ENCODE data around the gene M1AP.

Gene M1AP

DNA sequence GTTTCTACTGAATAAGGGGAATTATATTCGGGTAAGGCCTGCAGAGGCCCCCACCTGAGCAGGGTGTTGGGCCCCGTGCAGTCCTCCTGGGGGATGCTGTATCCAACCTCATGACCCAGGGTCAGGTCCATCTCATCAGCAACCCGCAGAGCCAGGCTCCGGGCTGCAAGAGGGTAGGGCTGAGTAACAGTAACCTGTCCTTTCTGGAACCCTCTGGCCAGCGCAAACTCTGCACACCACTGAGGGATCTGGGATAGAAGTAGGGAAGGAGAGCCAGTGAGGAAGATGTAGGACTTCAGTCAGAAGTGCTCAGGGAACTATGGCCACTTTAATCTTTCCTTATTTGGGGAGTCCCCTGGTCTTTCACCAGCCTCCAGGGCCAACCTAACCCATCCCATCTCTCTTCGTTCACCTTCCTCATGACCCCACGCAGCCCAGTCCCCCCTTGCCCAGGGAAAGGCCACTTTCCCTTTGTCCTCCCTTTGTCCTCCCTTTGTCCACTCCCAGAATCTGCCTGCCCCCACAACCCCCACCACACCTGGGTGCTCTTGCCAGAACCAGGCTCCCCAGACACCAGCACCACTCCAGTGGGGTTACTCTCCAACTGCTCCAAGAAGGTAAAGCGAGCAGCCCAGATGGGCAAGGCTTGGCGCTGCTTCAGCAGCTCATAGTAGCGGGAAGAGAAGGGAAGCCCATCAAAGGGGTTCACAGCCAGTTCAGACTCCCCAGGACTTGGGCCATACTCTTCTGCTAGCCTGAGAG, 123.0 kb downstream of the M1AP start:
- no peak for DNase-seq (ENCODE audit: low read depth)

- no peak for DNase-seq (ENCODE audit: low read depth)
Measured at GRCh38 chr2:74524005-74524404, 124.1 kb downstream of the M1AP start.

DNA sequence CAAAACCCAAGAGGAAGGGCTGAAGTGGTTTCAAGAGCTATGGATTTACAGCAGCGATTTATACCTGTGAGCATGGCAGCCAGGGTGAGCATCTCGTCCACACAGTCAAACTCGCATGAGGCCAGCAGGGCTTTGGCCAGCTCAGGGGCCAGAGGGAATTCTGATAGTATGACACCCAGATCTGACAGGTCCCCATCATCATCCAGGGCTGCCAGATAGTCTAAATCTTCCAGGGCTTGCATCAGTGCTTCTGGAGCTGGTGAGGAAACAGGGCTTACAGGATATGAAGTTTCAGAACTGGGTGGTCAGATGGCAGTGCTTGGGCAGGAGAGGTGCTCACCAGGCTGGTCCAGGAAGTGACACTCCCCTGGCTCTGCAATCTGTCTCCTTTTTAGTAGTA, 125.6 kb downstream of the M1AP start:
- no peak for DNase-seq (ENCODE audit: low read depth)

DNA sequence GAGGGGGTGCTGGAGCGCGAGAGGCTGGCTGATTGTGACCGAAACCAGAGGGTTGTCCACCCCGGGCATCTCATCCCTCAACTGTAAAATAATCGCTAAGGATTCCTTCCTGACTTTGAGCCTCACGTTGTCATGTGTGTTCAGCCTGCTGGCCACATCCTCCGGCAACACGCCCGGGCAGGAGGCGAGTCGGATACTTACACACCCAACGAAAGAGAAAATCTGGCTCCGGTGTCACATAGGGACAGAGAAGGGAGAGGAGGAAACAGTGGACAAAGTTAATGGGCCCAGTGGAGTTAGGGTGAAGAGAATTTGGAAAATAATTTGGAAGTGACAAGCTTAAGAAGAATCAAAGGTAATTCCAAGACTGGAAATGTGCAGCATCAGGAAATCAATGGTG, 131.5 kb downstream of the M1AP start:
- no peak for DNase-seq (ENCODE audit: low read depth)

- no peak for DNase-seq (ENCODE audit: low read depth)
Measured at GRCh38 chr2:74515981-74516633, 132.0 kb downstream of the M1AP start.

DNA sequence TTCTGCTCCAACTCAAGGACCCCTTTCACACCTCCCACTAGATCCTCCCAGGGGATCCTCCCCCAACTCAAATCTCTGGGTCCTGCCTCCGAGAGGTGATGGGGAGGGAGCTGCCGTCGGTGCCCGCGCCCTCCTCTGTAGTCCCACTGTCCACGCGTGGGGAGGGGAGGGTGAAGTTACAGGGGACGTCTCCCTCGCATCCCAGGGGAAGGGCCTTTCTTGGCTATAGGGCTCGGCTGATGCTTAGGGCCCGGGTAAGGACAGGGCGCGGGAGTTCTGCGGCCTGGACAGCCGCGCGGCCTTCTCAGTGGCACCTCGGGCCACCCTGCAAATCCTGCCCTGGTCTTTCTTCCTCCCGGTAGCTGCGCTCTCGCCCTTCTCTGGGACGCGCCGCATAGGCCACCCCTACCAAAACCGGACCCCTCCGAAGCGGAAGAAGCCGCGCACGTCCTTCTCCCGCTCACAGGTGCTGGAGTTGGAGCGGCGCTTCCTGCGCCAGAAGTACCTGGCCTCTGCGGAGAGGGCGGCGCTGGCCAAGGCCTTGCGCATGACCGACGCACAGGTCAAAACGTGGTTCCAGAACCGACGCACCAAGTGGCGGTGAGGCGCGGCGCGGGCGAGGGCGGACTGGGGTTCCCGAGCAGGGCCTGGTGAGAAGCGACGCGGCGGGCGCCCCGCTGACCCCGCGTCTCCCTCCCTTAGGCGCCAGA, 132.7 kb downstream of the M1AP start:
- DNase-seq (ENCODE audit: low read depth): no peak

- peak; percentile 32 for DNase-seq (ENCODE audit: low read depth)
Measured at GRCh38 chr2:74514368-74515270, 133.5 kb downstream of the M1AP start, which contains the start of gene TLX2. TSS of gene TLX2 (plus strand) at chr2:74514450. CDS start at chr2:74514807, 357 bp downstream.

DNA sequence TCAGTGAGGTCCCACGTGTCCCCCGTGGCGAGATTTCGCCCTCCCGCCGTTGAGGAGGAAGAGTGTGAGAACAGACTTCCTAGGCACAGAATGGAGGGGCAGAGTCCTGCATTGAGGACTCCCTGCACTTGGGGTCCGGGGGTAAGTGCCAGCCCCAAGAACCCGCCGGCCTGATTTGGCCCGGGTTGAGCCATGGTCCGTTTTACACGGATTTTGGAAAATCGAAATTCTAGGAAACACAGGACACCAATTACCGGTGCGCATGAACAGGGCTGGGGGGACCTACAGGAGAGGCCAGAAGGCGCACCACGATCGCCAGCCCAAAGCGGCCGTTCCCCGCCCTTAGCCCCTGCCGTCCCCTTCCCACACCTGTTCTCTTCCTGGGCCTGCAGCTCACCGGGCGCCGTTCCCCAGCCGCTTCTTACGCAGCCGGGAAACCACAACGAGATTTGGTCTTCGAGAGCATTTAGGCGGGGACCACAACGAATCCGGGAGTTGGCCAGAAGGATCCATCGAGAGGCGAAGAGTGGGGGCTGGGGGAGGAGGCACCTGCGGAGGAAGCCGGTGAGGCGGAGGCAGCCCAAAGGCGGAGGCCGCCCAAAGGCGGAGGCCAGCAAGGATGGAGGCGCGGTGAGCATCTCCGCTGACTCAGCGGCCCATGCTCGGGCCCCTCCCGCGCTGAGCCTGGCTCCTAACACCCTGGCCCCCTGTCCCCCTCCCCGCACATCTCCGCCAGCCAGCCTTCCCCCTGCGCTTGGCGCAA, 134.3 kb downstream of the M1AP start:
- DNase-seq (ENCODE audit: low read depth): no peak

DNA sequence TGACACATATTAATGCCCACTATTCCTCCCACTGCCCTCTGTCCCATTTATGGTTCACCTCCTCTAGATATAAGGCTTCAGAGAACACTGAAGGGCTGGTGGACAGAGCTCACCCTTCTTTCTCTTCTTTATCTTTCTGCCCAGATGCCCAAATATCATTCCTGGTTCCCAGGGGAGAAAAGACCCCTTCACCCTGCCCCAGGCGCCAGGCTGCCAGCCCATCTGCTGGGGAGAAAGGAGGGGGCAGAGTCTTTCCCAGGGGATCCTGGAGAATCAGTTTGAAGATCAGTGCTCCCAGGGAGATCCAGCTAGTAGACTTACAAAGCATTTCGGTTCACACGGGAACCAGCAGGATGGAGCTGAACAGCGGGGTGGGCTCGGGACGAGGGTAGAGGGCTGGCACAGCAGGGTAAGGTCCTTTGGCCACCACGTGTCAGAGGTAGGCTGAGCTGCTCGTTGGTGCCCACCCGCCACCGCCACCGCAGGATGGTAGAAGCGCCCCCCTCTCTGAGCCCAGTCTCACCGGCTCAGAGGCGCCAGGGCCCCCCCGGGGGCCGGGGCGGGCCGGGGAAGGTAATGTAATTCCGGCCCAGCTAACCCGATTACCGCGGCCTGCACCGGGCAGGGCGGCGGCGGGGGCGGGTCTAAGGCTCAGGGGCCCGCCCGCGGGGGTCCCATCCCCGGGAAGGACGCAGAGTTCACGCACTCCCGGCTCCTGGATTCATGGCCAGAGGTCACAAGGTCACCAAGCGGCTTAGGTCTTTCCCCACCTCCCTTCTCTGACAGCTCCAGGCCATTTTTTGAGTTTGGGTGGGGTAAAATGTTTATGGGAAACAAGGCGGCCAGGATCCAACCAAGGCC, 135.2 kb downstream of the M1AP start:
- DNase-seq (ENCODE audit: low read depth): no peak

DNA sequence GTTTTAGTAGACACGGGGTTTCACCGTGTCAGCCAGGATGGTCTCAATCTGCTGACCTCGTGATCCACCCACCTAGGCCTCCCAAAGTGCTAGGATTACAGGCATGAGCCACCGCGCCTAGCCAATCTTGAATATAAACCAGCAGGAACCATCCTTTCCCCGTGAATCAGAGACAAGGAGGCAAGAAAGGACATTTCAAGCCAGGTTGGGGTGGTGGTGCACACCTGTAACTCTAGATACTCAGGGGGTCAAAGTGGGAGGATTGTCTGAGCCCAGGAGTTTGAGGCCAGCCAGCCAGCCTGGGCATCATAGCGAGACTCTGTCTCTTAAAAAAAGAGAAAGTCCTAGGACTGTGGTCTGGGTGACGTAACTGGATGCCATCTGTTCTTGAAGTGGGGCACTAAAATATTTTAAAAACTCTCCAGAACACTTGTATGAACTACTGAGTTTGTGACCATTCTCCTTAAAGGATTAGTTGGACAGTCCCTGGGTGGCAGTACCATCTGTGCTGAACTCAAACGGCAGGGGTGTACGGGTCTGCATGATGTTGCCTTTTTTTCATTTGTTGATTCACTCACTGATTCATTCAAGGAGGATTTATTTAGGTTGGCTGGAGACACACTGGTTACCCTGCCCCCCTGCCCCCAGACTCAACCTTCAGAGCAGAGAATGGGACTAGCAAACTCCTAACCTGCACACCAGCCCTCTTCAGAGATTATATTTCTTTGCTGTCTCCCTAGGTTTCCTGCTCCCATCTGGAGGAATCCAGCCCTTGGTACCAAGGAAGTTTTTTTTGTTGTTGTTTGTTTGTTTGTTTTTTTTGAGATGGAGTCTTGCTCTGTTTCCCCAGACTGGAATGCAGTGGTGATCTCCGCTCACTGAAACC, 136.8 kb downstream of the M1AP start:
- DNase-seq (ENCODE audit: low read depth): peak; percentile 38

DNA sequence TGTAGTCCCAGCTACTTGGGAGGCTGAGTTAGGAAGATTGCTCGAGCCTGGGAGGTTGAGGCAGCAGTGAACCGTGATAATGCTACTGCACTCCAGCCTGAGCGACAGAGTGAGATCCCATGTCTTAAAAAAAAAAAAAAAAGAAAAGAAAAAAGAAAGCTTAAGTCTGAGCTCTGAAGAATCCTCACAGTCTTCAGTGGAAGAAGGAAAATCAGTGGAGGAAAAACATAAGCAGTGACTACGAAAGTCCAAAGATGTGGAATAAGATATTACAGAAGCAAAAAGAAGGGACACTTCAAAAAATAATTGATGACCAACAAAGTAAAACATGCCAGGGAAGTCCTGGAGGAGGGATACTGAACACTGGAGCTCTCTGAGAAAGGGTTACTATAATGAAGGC, 137.9 kb downstream of the M1AP start:
- no peak for DNase-seq (ENCODE audit: low read depth)

DNA sequence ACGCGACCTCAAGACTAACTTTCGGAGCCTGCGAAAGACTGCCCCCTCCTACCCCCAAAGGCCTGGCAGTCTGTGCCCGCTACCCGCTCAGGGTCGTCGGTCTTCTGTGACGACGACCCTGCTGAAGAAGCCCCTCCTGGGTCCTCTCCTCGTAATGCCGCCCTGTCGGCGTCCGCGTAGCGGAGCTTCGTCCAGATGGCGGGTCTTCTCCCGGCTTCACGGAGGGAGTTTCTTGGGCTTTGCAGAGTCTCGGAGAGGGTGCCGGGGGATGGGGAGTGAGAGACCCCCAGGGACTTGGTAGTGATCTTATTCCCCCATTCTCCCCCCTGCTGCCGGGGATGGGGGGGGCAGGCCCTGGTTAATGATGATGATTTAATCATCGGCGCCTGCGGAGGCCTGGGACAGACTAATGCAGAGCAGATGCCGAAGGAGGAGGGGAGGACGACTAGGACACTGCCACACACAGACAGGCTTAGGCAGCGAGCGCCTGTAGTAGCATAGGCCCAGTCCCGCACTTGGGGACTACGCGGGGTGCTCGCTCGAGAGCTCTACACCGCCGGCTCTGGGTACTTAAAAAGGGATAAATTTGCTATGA, 140.1 kb downstream of the M1AP start:
- peak; percentile 85 for DNase-seq (ENCODE audit: low read depth)

All from EH (cell line).